Measurements from ENCODE around the gene SLC5A11. TPM values are rescaled to one million over a fixed set of nuclear protein-coding genes. Genes with fewer than 3 reads are reported as not detected.

SLC5A11 gene
- total RNA-seq, 1 donor from 2014 or later, result not detected

GRCh38 chr16:24918641-24919040 is 72.9 kb downstream of the SLC5A11 start:
- Histone ChIP-seq H3K36me3 (ENCODE audit: insufficient read depth, low read length) (peaks cover 5% of the 10 kb centered on the region), H3K79me2 (ENCODE audit: insufficient read depth, low read length) (no peaks in the 10 kb centered on the region), H3K27me3 (ENCODE audit: insufficient read depth, low read length) (no peaks in the 10 kb centered on the region), H3K4me3 (ENCODE audit: insufficient read depth, low read depth, low read length) (no peak overlapping the region), H3K4me2 (ENCODE audit: low read length) (no peak overlapping the region), H4K20me1 (ENCODE audit: insufficient read depth, low read length) (peaks cover 9% of the 10 kb centered on the region), H3K9me3 (ENCODE audit: insufficient read depth, low read depth, low read length) (no peaks in the 10 kb centered on the region), H3K27ac (ENCODE audit: low read depth, low read length) (no peak overlapping the region), H3K9ac (ENCODE audit: low read length) (no peak overlapping the region), H3K4me1 (ENCODE audit: insufficient read depth, low read length) (no peaks in the 10 kb centered on the region), H2AFZ (ENCODE audit: low read depth, low read length) (no peak overlapping the region)
- Mint-ChIP-seq H3K27me3 (ENCODE audit: low read depth, unreplicated experiment) (no peaks in the 10 kb centered on the region), H3K4me1 (ENCODE audit: low read depth, unreplicated experiment) (no peaks in the 10 kb centered on the region), H3K36me3 (ENCODE audit: low read depth, unreplicated experiment) (peaks cover 17% of the 10 kb centered on the region), H3K27ac (ENCODE audit: unreplicated experiment) (no peak overlapping the region), H3K9me3 (ENCODE audit: unreplicated experiment) (no peaks in the 10 kb centered on the region), H3K4me3 (ENCODE audit: unreplicated experiment) (no peak overlapping the region)
- TF ChIP-seq CTCF (IDR thresholded peaks at IDR 0.05; ENCODE audit: insufficient read depth, low read depth, low read length) (no peak), EZH2 (IDR thresholded peaks at IDR 0.05; ENCODE audit: insufficient read depth, low read length) (no peak)
- FAIRE-seq (no peak), DNase-seq (ENCODE audit: low read depth) (no peak)

- Mint-ChIP-seq H3K4me3 (ENCODE audit: unreplicated experiment) (no peak overlapping the region), H3K4me1 (ENCODE audit: low read depth, unreplicated experiment) (no peaks in the 10 kb centered on the region), H3K27me3 (ENCODE audit: low read depth, unreplicated experiment) (no peaks in the 10 kb centered on the region), H3K36me3 (ENCODE audit: low read depth, unreplicated experiment) (peaks cover 17% of the 10 kb centered on the region), H3K27ac (ENCODE audit: unreplicated experiment) (no peak overlapping the region), H3K9me3 (ENCODE audit: unreplicated experiment) (no peaks in the 10 kb centered on the region)
- TF ChIP-seq EZH2 (IDR thresholded peaks at IDR 0.05; ENCODE audit: insufficient read depth, low read length), result no peak
- no peak for TF ChIP-seq CTCF (IDR thresholded peaks at IDR 0.05; ENCODE audit: insufficient read depth, low read depth, low read length)
- Histone ChIP-seq H3K79me2 (ENCODE audit: insufficient read depth, low read length) (no peaks in the 10 kb centered on the region), H3K27me3 (ENCODE audit: insufficient read depth, low read length) (no peaks in the 10 kb centered on the region), H3K4me2 (ENCODE audit: low read length) (no peak overlapping the region), H3K4me1 (ENCODE audit: insufficient read depth, low read length) (no peaks in the 10 kb centered on the region), H3K27ac (ENCODE audit: low read depth, low read length) (no peak overlapping the region), H3K4me3 (ENCODE audit: insufficient read depth, low read depth, low read length) (no peak overlapping the region), H4K20me1 (ENCODE audit: insufficient read depth, low read length) (peaks cover 9% of the 10 kb centered on the region), H3K9ac (ENCODE audit: low read length) (no peak overlapping the region), H2AFZ (ENCODE audit: low read depth, low read length) (no peak overlapping the region), H3K36me3 (ENCODE audit: insufficient read depth, low read length) (peaks cover 5% of the 10 kb centered on the region), H3K9me3 (ENCODE audit: insufficient read depth, low read depth, low read length) (no peaks in the 10 kb centered on the region)
- no peak for FAIRE-seq
- no peak for DNase-seq (ENCODE audit: low read depth)
Measured at GRCh38 chr16:24919536-24919935, 73.8 kb downstream of the SLC5A11 start.

- Mint-ChIP-seq H3K4me3 (ENCODE audit: unreplicated experiment) (no peak overlapping the region), H3K9me3 (ENCODE audit: unreplicated experiment) (no peaks in the 10 kb centered on the region), H3K36me3 (ENCODE audit: low read depth, unreplicated experiment) (peaks cover 17% of the 10 kb centered on the region), H3K4me1 (ENCODE audit: low read depth, unreplicated experiment) (no peaks in the 10 kb centered on the region), H3K27ac (ENCODE audit: unreplicated experiment) (no peak overlapping the region), H3K27me3 (ENCODE audit: low read depth, unreplicated experiment) (no peaks in the 10 kb centered on the region)
- H3K79me2 ChIP-seq (ENCODE audit: insufficient read depth, low read length), result no peaks in the 10 kb centered on the region
- no peak overlapping the region for H3K9ac ChIP-seq (ENCODE audit: low read length)
- no peak overlapping the region for H3K27ac ChIP-seq (ENCODE audit: low read depth, low read length)
- H3K27me3 ChIP-seq (ENCODE audit: insufficient read depth, low read length), result no peaks in the 10 kb centered on the region
- H4K20me1 ChIP-seq (ENCODE audit: insufficient read depth, low read length), result peaks cover 9% of the 10 kb centered on the region
- H3K9me3 ChIP-seq (ENCODE audit: insufficient read depth, low read depth, low read length), result no peaks in the 10 kb centered on the region
- DNase-seq (ENCODE audit: low read depth) (no peak), FAIRE-seq (no peak)
- TF ChIP-seq CTCF (IDR thresholded peaks at IDR 0.05; ENCODE audit: insufficient read depth, low read depth, low read length) (no peak), EZH2 (IDR thresholded peaks at IDR 0.05; ENCODE audit: insufficient read depth, low read length) (no peak)
- H3K4me2 ChIP-seq (ENCODE audit: low read length), result no peak overlapping the region
- H3K4me1 ChIP-seq (ENCODE audit: insufficient read depth, low read length), result no peaks in the 10 kb centered on the region
- peaks cover 5% of the 10 kb centered on the region for H3K36me3 ChIP-seq (ENCODE audit: insufficient read depth, low read length)
- H3K4me3 ChIP-seq (ENCODE audit: insufficient read depth, low read depth, low read length), result no peak overlapping the region
- no peak overlapping the region for H2AFZ ChIP-seq (ENCODE audit: low read depth, low read length)
Measured at GRCh38 chr16:24920568-24920967, 74.8 kb downstream of the SLC5A11 start.
